Heart left ventricle (tissue), 16 donors: ENCODE data around the gene HOXC10. TPM values are rescaled to one million over a fixed set of nuclear protein-coding genes. Genes with fewer than 3 reads are reported as not detected.

ENCODE experiments used
- ATAC-seq, 4 donors: fragments of 200-7000 bp; cut with Tn5 transposase; one replicate each; pipeline ENCODE4 v1.9.1; 2020 to 2022; ENCODE audit warnings: moderate library complexity in 4 of 4, mild to moderate bottlenecking in 3 of 4, moderate number of reproducible peaks in 1 of 4
- DNase-seq, 5 donors: peaks; one replicate each; pipeline ENCODE4 v3.0.0-alpha.2; 2020
- H3K27ac ChIP-seq, 12 donors: fragments of 200-600 bp; sonication (generic) in 4 of 12; one replicate each; pipeline versions ENCODE4 v1.5.0 to v1.8.0; 2016 to 2022; ENCODE audit warnings: mild to moderate bottlenecking in 2 of 12
- H3K27me3 ChIP-seq, 9 donors: fragments of 200-600 bp; sonication (generic) in 2 of 9; one replicate each; pipeline versions ENCODE4 v1.5.1 to v1.8.0; 2016 to 2022; ENCODE audit warnings: mild to moderate bottlenecking in 3 of 9
- H3K36me3 ChIP-seq, 9 donors: fragments of 200-600 bp; sonication (generic) in 2 of 9; one replicate each; pipeline versions ENCODE4 v1.5.0 to v1.8.0; 2018 to 2022; ENCODE audit warnings: mild to moderate bottlenecking in 2 of 9
- H3K4me1 ChIP-seq, 12 donors: fragments of 200-600 bp; sonication (generic) in 4 of 12; one replicate each; pipeline versions ENCODE4 v1.5.0 to v1.8.0; 2016 to 2022; ENCODE audit warnings: mild to moderate bottlenecking in 3 of 12
- H3K4me3 ChIP-seq, 12 donors: fragments of 200-600 bp; sonication (generic) in 4 of 12; one replicate each; pipeline versions ENCODE4 v1.5.0 to v1.8.0; 2017 to 2022; ENCODE audit warnings: mild to moderate bottlenecking in 9 of 12, moderate library complexity in 4 of 12
- H3K9me3 ChIP-seq, 12 donors: fragments of 200-600 bp; sonication (generic) in 4 of 12; one replicate each; pipeline versions ENCODE4 v1.5.0 to v1.8.0; 2016 to 2022; ENCODE audit warnings: mild to moderate bottlenecking in 1 of 12
- CTCF ChIP-seq, 12 donors: fragments of 200-600 bp; sonication (generic) in 4 of 12; IDR thresholded peaks; one replicate each; pipeline versions ENCODE4 v1.5.0 to v1.8.0; 2018 to 2022; ENCODE audit warnings: antibody characterized with exemption in 12 of 12, mild to moderate bottlenecking in 5 of 12
- POLR2A ChIP-seq, 2 donors: fragments of 450-650 bp; IDR thresholded peaks; one replicate each; pipeline ENCODE4 v1.6.1; 2017; ENCODE audit warnings: antibody characterized with exemption in 2 of 2, mild to moderate bottlenecking in 2 of 2, moderate library complexity in 2 of 2
- WGBS, 4 donors: extraction: QIAGEN DNeasy Blood & Tissue Kit in 2 of 4; methylation state at CpG; one replicate each; pipeline versions ENCODE4 v1.1.5 to v1.1.7; 2013 to 2018; 5-methylcytosine and 5-hydroxymethylcytosine counted together
- intact Hi-C, 10 donors: fragments of 100-400 bp; cut with DNase I; formaldehyde crosslinking; loops; one replicate each; pipeline versions ENCODE4 v1.11.1 to v1.14.2; 2022
- polyA plus RNA-seq, 2 donors: library from polyadenylated mRNA; stranded (reverse); fragments of 200-250 nt; gene quantifications; one replicate each; pipeline ENCODE4 v1.2.3, GENCODE V29; 2013
- total RNA-seq, 9 donors: library from RNA; depleted of rRNA in 2 of 9; stranded (reverse); fragments of >200 nt in 2 of 9; fragmentation: NEBNext Ultra II Directional in 3 of 9; extraction: Animal tissue kit (Norgen Biotek cat#: 25700) in 3 of 9; gene quantifications; one replicate each; pipeline versions ENCODE4 v1.1.0 to v1.2.4, GENCODE V29; 2016 to 2023
- donor health status: ischemic (EF 13 %, LVEDD 7.1; RV severe dilation, severe dysfunction).
- donor health status: healthy with polysubstance abuse.
- donor health status: DM: no; HTN: yes; CAD: no.
- donor health status: DM: no; HTN: no; CAD: no.
- donor health status: ischemic (EF 25% LVEDD 6.9; RV normal size, moderate dysfunction).
- donor health status: ischemic (EF 25% LVEDD 5.7; RV mildly dilated, moderate dysfunction).
- donor health status: healthy.
- donor health status: DM: yes; HTN: yes; CAD: no.
- donor health status: ischemic (EF 35%, LVEDD 5.7; RV mildly dilated, moderate dysfunction).
- donor health status: nonischemic (EF 11% LVEDD 7.7; RV severe dilation, severe dysfunction).
- donor health status: DM: yes; HTN: yes; CAD: no.
- donor health status: PGD.
- donor health status: ischemic (EF 29% LVEDD 5.4; RV normal size, mild dysfunction).
- donor health status: nonischemic (EF 23%, LVEDD 6.1; RV moderate dilation, normal function).

The HOXC10 gene
- total and polyA plus RNA-seq, 11 donors: not detected

GRCh38 chr12:53953831-53954693, 30.9 kb upstream of the HOXC10 start:
- TF ChIP-seq POLR2A (IDR thresholded peaks at IDR 0.05) (no peak), CTCF (IDR thresholded peaks at IDR 0.05) (no peak)
- DNase-seq (no peak), ATAC-seq (no peak)
- peaks cover 0 to 18% (median 5%) of the 10 kb centered on the region in 12 donors for H3K4me1 ChIP-seq
- H3K27me3 ChIP-seq: peaks cover 81 to 100% (median 100%) of the 10 kb centered on the region in 9 donors
- 5 to 9% (median 7%) methylated on average over 19 of the region's 19 CpGs for WGBS, 4 donors
- intact Hi-C loops: no loop called here
- H3K9me3 ChIP-seq: no peaks in the 10 kb centered on the region
- no peaks in the 10 kb centered on the region for H3K36me3 ChIP-seq
- H3K4me3 ChIP-seq: no peak overlapping the region
- no peak overlapping the region for H3K27ac ChIP-seq

GRCh38 chr12:53954694-53955035, 30.3 kb upstream of the HOXC10 start, which contains the start of gene HOXC12:
HOXC12 (plus strand) TSS chr12:53954903; CDS start chr12:53954930, 27 bp downstream.
- WGBS, 4 donors: 4 to 10% (median 4%) methylated on average over 8 to 20 of the region's 20 CpGs
- H3K27ac ChIP-seq: no peak within 1 kb of the TSS
- no peaks in the 10 kb centered on the region for H3K36me3 ChIP-seq
- ATAC-seq (no peak), DNase-seq (no peak)
- H3K9me3 ChIP-seq: no peaks in the 10 kb centered on the region
- peaks cover 81 to 100% (median 100%) of the 10 kb centered on the region in 9 donors for H3K27me3 ChIP-seq
- TF ChIP-seq CTCF (IDR thresholded peaks at IDR 0.05) (no peak), POLR2A (IDR thresholded peaks at IDR 0.05) (no peak)
- no peak within 1 kb of the TSS for H3K4me3 ChIP-seq
- intact Hi-C loops: no loop called here
- peaks cover 0 to 18% (median 5%) of the 10 kb centered on the region in 12 donors for H3K4me1 ChIP-seq

- intact Hi-C loops: no loop called here
- no peak for ATAC-seq
- WGBS, 4 donors: 2 to 4% (median 3%) methylated on average over 16 to 86 of the region's 86 CpGs
These were observed 29.7 kb upstream of the HOXC10 start for GRCh38 chr12:53955036-53955775.

More at GRCh38 chr12:53955036-53955775, 29.7 kb upstream of the HOXC10 start:
- peaks cover 81 to 100% (median 100%) of the 10 kb centered on the region in 9 donors for H3K27me3 ChIP-seq
- TF ChIP-seq POLR2A (IDR thresholded peaks at IDR 0.05) (no peak), CTCF (IDR thresholded peaks at IDR 0.05) (no peak)
- H3K36me3 ChIP-seq: no peaks in the 10 kb centered on the region
- DNase-seq: no peak
- no peaks in the 10 kb centered on the region for H3K9me3 ChIP-seq
- peaks cover 0 to 18% (median 5%) of the 10 kb centered on the region in 12 donors for H3K4me1 ChIP-seq
- H3K4me3 ChIP-seq: no peak overlapping the region
- no peak overlapping the region for H3K27ac ChIP-seq
